IPS-NIHi7 (cell line): ENCODE data around the gene CNTN1.

Experiments
- DNase-seq: peaks from one replicate; pipeline ENCODE4 v3.0.0; 2012; ENCODE audit warnings: mixed read lengths; ENCODE audit errors: extremely low spot score

Gene CNTN1

DNA sequence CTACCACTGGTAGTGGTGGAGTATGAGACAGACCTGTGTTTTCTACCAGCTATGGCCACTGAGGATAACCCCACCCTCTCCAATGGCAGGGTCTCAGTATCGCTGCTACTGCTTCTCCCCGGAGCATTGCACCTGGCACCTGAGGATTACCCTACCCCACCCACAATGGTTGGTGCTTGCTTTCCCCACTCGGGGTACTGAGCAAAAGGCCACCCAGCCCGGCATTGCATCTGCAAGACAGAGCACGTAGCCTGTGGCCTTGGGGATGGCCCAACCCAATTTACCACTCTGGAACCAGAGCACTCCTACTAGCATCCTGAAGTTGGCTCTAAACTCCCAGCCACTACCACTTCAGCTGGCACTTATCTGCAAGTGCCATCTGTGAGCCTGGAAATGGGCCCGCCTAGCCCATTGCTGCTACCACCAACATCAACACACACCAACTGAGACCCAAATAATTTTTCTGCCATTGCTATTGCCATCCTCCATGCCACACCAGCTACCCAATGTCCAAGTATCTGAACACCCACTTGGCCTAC is 145.7 kb downstream of the CNTN1 start:
- DNase-seq = no peak

DNA sequence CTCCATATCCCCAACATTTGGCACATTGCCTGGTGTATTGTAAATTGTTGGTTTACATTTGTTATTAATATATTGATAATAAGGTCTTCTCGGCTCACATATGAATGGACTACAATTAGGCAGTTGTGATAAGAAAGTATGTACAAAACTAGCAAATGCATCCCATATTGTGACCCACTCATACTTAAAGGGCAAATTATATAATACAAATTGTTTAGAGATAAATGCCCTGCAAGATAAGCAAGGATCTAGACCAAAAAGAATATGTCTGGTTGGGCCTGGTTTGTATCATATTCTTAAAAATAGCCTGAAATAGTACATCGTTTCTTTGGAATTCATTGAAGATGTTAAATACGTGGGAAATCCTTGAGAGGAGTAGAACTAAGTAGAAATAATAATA is 151.3 kb downstream of the CNTN1 start:
- no peak for DNase-seq

DNA sequence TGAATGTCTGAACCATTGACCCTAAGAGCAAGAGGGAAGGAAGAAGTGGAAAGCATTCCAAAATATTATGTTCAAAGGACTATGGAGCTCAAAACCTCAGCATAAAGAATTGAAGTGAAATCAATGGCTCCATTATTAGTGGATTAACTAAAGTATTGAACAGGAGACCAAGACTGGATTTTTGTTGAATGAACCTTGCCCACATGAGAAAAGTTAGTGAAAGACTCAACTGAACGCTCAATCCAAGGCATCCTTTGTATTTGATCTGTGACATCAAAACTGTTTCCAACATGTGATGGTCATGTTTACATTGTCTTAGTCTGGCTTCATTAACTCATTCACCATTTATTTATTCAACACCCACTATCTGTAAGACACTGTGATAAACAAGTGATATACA is 161.0 kb downstream of the CNTN1 start:
- DNase-seq = no peak

DNA sequence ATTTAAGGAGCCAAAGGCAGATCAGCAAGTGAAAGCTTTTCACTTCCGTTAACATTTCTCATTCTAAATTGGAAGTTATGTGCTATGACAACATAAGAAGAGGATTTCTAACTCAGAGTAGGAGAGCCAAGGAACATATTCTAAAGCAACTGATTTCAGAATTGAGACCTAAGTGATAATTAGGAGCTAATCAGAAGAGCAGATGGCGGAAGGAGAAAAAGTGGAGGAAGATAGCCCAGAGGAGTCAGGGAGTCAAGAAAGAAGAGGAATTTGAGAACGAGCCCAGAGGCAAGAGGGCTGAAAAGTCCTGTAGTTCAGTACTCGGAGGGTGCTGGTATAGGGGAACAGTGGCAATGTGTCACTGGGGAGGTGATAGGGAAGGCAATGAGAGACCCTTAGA is 162.4 kb downstream of the CNTN1 start:
- DNase-seq = no peak

DNA sequence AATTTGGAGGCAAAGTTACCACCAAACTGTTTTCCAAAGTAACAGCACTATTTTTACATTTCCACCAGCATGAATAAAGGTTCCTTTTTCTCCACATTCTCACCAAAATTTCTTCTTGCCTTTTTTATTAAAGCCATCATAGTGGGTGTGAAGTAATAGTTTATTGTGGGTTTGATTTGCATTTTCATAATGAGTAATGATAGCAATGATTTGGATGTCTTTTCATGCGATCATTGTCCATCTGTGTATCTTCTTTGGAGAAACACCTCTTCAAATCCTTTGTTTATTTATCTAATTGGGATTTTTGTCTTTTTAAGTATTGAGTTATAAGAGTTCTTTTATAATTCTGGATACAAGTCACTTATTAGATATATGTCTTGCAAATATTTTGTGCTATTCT is 172.7 kb downstream of the CNTN1 start:
- no peak for DNase-seq

DNA sequence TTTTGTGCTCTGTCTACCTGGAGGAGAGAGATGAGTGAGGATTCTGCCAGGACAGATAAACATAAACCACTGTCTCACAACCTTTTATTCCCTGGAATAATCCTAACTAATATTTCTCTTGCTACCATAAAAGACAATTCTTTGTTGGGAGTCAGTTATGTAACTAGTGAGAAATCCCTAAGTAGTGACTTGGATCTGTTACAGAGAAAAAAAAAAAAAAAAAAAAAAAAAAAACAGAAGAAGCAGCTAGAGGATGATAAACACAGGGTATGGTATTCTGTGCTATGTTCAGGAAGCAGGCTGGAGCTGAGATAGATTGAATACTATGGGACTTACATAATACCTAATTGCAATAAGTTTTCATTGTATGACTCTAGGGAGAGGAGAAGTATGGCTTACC is 178.7 kb downstream of the CNTN1 start:
- no peak for DNase-seq

DNA sequence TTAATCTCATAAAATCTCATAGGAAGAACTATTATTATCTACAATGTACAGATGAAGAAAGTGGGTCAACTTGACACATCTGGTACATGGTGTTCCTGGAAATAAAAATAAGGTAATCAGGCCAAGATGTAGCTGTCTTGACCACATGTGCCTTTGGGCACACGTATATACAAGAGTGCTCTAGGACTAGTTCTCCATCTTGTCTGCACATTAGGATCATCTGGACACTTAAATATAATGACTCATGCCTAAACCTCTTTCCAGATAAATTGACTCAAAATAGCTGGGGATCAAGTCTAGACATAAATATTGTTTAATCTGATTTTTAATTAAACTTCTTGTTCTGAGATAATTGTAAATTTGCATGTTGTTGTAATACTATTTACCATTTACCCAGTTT is 182.6 kb downstream of the CNTN1 start:
- no peak for DNase-seq

DNA sequence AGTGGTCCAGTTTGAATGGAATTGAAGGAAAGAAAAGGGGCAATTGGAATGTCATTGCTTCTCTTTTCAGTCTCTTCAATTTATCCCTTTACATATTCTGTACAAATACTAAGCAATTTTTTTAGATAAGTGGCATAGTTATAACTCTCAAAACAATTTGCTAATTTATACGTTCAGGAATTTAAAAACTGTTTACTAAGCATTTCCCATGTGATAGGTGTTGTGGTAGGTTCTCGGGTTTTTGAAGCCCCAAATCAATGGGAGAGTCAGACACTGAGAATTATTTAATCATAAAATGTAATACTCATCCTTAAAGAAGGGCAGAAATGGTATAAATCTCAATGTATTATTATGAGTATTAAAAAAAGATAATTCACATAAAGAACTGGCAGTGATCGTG is 197.1 kb downstream of the CNTN1 start:
- no peak for DNase-seq

DNA sequence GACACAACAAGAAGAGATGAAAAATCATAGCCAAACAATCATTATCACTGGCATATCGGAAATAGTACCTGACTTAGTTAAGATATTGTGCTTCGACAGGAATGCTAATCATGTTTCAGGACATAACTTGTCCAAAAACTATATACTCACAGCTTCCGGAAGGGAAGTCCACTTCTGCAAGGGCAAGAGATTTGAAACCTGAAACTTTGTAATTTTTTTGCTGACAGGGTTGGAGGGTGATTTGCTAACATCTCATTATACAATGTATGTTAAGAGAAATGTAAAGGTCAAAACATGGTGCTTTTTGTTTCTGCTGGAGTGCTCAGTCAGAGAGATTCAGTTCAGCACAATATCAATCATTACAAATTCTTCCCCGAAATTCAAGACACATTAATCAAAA is 200.3 kb downstream of the CNTN1 start:
- no peak for DNase-seq

DNA sequence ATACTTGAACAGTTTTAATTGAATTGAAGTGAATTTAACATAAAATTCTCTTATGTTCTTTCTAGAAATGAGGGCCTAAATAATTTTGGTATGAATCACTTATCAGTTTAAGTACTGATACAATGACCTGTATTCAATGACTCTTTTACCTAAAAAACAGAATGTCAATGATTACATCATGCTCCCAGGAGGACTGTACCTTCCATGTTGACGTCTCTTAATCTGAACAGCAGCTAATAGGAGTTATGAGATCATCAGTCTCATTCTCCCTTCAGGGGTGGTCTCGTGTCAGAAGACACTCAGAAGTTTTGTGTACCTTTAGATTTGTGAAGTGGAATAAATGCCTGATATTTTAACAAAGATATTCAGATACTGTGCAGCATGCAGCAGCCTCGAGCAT is 206.3 kb downstream of the CNTN1 start:
- no peak for DNase-seq

DNA sequence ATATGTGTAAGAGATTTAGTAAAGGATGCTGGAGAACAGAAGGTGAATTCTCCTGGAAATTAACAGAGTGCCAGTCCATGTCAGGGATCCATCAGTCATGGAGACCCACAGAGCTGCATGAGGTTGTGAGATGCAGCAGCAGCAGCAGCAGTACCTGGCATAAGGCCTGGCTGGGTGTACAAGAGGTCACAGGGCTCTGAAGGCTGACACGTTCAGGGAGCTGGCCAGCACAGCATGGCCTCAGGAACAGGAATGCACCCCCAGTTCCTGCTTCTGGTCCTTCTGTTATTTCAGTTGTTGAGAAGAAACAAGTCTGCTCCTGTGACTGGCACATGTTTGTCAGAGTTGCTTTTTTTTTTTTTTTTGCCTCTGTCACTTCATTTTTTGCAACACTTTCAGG is 210.8 kb downstream of the CNTN1 start:
- DNase-seq = peak; percentile 8

DNA sequence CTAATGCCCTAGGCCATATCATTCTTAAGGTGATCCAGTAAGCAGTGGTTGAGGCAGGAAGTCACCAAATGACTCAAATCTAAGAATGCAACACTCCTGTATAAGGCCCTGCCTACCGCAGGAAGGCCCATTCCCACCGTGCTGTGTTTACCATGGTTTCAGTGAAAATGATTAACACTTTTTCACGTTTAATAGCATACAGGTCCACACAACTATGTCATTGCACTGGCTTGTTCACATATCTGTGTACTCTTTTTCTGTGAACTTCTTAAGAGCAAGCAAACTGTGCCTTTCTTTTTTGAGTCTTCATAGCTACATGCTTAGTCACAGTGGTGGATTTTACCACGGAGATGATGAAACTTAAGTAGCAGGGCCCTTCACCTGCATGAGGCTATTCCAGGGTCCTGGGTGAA is 214.9 kb downstream of the CNTN1 start:
- peak; percentile 10 for DNase-seq

DNA sequence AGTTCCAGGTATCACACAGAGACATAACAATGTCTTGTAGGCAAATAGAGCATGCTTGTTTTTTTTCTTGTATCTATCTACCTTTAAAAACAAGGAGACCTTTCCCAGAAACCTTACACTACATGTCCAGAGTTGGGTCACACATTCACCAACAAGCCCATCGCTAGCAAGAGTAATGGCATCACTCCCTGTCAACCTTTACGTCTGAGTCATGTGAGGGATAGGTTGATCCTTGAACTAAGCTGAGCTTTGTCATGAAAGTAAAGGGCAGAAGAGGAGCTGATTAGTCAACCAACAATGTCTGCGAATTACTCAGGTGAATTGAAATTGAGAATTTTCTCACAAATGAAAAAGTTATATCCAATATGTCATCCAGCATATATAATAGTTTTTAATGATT is 219.4 kb downstream of the CNTN1 start:
- DNase-seq = no peak

DNA sequence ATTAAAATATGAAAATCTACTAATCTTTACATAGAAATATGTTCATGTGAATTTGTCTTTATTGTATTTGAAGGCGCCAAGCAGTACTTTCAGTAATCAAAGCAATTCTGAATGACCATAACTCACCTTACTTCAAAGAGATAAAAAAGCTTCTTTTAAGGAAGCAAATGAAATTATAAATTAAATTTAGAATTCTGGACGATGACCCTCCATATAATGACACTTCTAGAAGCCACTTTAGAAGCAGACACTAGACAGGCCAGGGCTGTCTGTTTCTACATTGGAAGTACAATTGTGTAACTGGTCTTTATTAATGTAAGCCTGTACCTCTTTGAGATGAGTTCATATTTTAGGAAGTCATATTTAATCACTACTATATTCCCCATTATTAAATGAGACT is 222.9 kb downstream of the CNTN1 start:
- DNase-seq = no peak

DNA sequence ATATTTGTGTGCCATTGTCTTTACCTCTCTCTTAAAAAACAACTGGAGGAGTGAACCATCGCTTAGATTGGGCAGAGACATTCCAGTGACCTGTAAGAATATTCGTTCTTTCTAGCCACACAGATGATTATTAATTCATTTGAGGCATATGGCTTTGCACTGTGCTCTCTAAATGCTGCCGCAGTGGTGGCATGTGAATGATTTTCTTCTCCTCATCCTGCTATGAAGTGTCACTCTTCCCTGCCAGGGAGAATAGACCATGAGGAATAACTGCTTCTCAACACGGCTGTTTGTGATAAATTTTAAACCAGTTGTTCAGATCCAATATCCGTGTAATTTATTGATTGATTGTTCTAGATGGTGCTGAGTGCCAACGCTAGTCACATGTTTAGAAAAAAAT is 225.3 kb downstream of the CNTN1 start:
- DNase-seq = no peak

DNA sequence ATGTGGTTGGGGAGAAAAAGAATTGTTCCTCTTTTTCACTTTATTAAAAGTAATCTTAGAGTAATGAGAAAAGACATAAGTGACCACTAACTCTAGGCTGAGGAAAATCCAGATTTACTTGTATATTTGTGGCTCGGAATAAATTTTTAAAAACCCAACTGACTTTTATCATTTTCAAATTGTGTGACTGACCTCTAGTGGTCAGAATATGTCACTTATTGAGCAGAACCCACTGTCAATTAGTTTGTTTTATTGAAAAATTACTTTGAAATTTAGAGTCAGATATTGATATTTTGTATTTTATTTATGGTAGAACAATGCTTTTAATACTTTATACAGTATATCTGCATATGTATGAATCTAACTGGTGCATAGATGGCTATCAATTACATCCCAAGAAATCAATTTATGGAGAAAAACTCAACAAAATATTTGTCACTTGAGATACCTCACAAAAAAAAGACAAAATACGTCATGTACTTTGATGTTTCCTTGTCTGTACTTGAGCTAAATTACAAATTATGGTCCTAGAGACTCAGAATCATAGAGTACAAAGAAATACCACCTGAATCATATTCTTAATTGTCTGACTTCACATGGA is 229.4 kb downstream of the CNTN1 start:
- peak; percentile 15 for DNase-seq

DNA sequence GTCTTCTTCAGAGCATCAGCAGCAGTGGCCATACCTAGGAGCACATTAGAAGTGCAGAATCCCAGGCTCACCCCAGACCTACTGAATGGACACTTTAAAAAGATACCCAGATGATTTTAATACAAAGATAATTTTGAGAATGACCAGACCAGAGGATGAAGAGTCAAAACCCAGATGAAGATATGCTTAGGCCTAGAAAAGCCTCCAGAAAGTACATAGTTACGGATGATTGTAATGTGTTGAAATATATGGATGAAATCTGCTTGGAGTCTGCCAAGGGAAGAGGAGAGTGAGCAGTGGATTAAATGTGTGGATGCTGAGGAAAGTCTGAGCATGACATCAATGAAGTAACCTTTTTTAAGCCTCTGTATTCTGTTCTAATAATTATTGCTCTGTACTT is 245.7 kb downstream of the CNTN1 start:
- DNase-seq = no peak

DNA sequence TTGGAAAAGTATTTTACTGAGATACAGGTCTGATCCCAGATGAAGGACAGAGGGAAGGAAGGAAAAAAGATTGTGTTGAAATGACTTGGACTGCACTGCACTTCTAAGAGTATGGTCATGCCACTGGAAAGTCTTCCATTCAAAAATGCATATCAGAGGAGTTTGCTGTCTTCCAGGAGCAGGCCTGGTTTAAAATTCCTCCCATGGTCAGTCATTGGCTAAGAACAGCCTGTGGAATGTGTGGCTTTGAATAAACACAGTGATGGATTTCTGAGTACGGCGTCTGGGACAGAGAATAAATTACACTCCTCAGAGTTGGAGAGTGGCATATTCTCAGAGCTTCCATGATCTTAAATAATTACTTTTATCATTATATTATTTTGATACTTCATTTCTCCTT is 250.1 kb downstream of the CNTN1 start:
- no peak for DNase-seq

DNA sequence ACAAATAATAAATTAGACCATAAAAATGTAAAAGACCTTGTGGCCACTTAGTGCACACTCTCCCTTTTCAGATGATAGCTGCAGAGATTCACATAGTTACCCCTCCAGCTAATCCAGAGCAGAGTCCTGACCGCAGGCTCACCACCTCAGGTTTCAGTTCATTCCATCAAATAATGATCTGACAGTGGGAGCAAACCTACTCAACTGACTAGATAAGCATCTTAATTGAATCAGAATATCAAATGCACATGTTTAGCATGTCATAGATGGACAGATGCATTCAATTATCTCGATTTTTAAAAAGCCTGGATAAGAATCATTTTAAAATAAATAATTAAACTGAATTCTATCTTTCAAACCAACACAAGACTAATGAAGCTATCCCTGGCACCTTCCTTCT is 253.5 kb downstream of the CNTN1 start:
- DNase-seq = no peak

DNA sequence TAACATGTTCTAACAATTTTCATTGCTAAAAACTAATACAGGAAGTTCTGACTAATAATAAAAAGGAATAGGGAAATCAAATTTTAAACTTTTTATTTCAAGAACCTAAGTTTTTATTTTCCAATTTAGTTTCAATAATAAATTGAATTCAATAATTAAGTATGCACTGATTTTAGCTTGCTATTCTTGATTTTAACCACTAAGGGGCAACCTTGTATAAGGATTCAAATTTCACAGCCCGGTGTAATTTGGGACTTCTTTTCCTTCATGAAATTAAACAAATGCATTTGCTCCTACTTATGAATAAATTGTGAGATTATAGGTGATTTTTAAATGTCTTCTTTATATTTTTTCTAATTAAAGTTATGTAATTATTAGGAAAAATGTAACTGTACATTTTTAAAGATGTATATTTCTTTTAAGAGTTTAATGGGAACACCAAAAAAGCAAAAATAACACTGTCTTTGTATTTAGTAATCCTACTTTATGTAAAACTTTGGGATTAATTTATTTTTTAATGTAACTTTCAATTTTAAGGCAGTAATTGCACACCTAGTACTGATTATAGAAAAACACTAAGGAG is 254.5 kb downstream of the CNTN1 start:
- peak; percentile 16 for DNase-seq

DNA sequence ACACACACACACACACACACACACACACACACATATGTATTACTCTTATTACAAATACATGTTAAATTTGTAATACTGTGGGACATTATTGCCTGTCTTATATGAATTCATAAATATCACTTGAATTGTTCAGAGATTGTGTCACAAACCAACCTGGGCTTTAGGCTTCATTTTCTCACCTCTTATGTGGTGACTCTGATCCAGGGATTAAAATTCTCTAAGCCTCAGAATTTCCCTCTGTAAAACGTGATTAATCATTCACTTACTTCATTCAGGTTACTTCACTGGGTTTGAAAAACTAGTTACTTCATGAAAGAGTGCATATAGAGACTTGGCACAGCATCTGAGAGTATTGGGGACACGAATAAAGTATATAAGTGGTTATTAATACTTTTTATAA is 255.6 kb downstream of the CNTN1 start:
- DNase-seq = no peak

DNA sequence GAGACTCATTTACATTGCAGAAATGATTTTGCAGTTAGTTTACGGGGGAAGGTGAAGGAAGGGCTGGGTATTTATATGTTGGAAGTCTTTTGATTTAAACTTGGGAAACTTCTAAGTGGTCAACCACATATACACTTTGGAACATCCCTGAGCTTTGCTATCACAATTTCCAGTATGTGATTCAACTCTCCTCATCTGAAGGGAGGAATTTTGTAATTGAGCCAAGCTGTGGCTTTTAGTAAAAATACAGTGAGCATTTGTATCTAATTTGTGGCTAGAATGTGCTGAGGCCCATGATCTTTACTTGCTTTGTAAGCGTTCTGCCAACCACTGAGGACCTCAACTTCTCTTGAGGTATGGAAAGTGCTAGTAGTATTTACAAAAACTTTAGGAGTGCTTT is 260.8 kb downstream of the CNTN1 start:
- no peak for DNase-seq

DNA sequence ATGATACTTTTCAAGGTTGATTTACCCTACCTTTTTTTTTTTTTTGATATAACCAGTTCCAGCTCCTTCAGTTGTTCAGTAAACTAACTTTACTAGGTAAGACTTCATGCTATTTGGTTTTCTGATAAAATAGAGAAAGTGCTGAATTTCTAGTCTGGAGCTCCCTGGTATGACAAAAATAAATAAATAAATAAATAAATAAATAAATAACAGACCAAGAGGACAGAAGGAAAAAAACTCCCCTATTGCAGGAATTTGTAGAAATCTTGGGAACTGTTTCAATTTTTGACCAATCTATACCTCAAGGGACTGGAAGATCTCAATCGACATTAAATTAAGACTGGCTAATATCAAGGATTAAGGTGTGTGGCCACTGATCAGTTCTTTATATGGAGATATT is 265.2 kb downstream of the CNTN1 start:
- DNase-seq = no peak

DNA sequence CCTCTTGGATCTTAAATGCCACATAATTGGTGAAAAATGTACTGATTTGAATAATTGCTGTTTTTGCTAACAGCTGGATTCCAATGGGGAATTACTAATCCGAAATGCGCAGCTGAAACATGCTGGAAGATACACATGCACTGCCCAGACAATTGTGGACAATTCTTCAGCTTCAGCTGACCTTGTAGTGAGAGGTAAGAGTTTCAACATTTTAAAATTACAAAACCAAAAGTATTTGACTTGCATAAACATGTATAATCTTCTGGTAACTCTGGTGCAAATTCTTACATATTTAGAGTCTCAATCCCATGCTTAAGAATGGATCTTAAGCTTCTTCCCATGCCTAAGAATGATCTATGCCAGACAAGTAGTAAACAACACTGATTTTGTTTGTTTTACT is 266.8 kb downstream of the CNTN1 start:
- DNase-seq = no peak
